ENCODE data around the gene TEN1. TPM values are rescaled to one million over a fixed set of nuclear protein-coding genes. Genes with fewer than 3 reads are reported as not detected.
"Not testable (repeated sequence)": the region's sequence is repeated elsewhere in the genome, so short reads cannot be mapped to it uniquely, and the experiment has no call there.

Gene TEN1, protein sequence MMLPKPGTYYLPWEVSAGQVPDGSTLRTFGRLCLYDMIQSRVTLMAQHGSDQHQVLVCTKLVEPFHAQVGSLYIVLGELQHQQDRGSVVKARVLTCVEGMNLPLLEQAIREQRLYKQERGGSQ
- total RNA-seq: 7.6 TPM
- long read RNA-seq, transcript TEN1-201 (4 exons, 994 nt): major isoform, 7 of 7 reads
- long read RNA-seq, partial matches to known transcripts: 0 of 7 reads
- long read RNA-seq, other reads (novel, unspliced or antisense): 0 of 7 reads

DNA sequence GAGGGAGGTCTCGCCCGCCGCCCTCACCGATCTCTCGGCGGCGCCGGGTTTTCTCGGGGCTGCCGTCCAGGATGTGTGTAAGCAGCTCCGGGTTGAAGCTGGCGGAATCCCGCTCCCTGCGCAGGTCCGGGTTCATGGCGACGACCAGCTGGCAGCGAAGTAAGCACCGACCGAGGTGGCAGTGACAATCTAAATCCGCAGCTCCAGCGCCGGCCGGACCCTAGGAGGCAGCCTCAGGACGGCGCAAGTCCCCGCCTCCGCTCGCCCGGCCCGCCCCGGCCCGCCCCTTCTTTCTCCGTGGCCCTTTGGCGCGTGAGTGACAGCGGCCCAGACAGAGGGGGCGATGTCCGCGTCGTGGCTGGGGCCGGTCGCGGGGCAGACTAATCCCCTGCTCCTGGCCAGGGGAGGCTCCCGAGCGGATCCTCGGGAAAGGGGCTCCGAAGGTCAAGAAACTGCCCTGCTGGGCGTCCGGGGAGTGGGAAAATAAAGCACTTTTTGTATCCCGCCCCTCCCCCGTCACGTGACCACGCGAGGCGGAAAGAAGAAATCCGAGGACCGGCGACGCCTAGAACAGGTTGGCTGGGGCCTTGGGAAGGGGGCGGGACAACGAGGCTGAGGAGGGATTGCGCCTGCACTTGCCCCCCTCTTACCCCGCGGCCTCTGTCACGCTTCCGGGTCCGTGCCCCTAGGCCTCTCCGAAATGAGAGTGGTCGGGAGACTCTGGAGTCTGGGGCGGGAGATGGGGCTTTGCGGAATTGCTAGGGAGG is at the start of gene TEN1, which contains the start of gene ACOX1:
TSS of gene TEN1 (plus strand) at position 303 of the 767 bp plus-strand sequence. CDS start 6,953 bp downstream, outside the sequence.
TSS of gene ACOX1 (minus strand) at position 229 of the 767 bp plus-strand sequence. CDS start at position 136, 93 bp downstream.
- intact Hi-C loops (cut with DNase I): loop anchor here (5.0 kb wide), 1 partner anchor 197 kb away; the partner anchor contains the start of gene UNK
- ATAC-seq (ENCODE audit: poor library complexity): peak; percentile 97
- peak; percentile 99 for DNase-seq

DNA sequence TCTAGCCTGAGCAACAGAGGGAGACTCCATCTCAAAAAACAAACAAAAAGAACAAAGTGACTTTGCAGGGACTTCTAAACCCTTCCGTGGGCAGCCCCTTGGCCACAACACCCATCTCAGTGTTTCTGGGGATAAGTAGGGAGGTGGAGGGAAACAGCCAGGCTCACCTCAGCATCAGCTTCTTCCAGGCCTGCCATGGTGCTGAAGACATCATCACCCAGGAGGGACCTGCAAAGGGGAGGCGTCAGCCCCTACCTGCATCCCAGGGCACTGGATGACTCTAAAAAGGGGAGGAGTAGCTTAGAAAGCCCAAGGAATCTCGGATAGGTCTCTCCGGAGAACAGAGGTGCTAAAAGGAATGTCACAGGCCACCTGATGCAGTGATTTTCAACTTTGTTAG is 48.0 kb upstream of the TEN1 start:
- intact Hi-C loops (cut with DNase I): no loop called here
- ATAC-seq (ENCODE audit: poor library complexity) (no peak), DNase-seq (no peak)

DNA sequence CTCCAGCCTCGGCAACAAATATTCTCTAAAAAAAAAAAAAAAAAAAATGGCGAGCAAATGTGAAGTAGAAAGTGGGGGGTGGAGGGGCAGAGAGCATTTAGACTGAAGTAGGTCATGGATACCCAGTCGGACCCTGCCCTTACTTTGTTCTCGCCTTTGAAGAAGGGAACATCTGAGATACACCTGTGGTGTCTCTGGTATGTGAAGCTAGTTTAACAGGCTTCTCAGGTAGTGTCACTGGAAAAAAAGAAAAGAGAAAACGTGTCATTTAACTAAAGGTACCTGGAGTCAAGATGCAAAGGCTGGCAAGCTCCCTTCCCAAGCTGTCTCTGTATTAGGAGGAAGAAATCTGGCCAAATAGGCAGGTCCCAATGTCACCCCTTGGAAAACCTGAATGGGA is 46.2 kb upstream of the TEN1 start:
- no peak for ATAC-seq (ENCODE audit: poor library complexity)
- no peak for DNase-seq
- intact Hi-C loops (cut with DNase I): no loop called here

DNA sequence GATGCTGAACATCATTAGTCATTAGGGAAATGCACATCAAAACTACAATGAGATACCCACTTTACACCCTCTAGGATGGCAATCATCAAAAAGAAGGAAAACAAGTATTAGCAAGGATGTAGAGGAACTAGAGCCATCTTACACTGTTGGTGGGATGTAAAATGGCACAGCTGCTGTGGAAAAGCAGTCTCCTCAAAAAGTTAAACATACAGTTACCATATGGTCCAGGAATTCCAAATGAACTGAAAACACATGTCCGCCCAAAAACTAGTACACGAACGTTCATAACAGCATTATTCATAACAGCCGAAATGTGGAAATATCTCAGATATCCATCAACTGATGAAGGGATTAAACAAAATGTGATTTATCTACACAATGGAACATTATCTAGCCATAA is 45.2 kb upstream of the TEN1 start:
- ATAC-seq (ENCODE audit: poor library complexity) (no peak), DNase-seq (no peak)
- intact Hi-C loops (cut with DNase I): no loop called here

DNA sequence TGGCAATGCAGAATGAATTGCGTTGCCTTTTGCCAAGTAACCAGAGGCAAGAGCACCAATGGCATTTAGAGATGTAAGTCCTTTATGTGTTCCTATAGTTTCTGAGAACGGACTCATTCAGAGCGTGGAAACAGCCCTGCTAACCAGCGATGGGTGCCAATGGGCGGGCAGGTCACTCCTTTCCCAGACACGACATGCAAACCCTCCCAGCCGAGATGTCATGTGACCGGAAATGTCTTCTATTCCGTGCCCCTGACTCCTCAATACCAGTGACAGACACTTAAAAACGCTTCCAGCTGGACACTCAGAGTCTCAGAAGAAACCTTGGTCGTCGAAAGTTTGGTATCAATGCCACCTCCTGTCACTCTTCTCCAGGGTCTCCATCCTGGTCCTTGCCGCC is 41.4 kb upstream of the TEN1 start:
- DNase-seq: no peak
- intact Hi-C loops (cut with DNase I): no loop called here
- no peak for ATAC-seq (ENCODE audit: poor library complexity)

DNA sequence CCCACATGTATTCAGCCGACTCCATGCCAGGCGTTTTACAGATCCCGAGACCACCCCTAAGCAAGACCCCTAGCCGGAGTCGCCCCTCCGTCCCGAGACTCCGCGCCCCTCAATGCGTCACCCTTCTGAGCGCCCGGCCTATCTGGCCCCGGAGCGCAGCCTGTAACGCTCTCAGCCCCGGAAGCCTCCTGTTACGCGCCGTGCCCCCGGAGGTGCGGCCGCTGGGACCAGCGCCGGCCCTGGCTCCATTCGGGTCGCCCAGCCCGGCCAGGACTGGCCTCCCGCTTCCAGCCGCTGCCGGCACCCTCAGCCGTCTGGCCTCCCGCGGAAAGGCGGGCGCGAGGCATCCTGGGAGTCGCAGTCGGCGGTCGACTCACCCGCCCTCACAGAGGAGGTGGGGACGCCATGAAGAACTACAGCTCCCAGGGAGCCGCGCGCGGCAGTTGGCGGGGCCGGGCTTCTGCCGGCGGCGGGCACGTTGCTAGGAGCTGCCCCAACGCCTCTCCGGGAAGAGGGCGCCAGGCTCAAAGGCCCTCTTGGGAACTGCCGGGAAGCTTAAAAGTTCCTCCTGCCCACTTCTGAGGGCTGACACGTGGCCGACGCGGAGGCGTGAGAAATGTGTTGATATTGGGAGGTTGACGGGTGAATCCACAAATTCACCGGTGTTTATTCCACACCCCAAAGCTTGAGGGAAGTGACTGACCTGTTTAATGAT is 38.2 kb upstream of the TEN1 start, which contains the start of gene FBF1:
TSS of gene FBF1 (minus strand) at position 316 of the 715 bp plus-strand sequence. CDS start 2,893 bp downstream, outside the sequence.
- DNase-seq (peak; percentile 96), ATAC-seq (ENCODE audit: poor library complexity) (peak; percentile 99)
- intact Hi-C loops (cut with DNase I): no loop called here

DNA sequence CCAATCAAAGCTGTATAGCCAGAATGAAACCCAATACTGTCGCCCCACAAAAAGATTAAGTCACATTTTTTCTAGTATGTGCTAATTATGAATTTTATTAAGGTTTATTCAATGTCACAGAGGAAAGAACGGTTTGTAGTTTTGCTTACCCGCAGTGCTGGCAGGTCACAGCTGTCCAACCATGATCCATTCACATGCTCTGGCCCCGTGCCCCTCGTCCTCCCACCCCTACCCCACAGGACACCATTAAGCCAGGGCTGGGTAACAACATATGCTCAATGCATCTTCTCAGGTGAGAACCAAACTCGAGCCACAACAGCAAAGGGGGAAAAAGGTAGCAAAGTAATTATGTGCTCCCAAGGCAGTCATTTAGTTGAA is 37.6 kb upstream of the TEN1 start:
- intact Hi-C loops (cut with DNase I): no loop called here
- ATAC-seq (ENCODE audit: poor library complexity): peak; percentile 14
- no peak for DNase-seq

DNA sequence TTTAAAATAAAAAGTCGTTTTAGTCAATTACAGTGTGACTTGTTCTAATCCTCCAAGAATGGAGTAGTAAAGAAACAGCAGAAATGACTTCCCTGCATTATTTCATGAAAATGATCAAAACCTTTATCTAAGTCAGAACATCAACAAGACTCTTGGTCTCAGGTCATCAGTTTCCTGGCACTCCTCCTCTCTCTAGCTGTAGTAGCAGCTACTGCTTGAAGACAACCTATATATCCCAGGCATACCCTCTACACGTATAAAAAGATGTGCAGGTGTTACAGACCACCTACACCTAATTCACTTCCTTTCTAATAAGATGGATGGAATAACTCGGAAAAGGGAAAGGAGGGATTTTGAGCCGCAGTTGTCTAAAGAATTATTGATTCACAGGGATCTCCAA is 36.6 kb upstream of the TEN1 start:
- no peak for DNase-seq
- intact Hi-C loops (cut with DNase I): no loop called here

DNA sequence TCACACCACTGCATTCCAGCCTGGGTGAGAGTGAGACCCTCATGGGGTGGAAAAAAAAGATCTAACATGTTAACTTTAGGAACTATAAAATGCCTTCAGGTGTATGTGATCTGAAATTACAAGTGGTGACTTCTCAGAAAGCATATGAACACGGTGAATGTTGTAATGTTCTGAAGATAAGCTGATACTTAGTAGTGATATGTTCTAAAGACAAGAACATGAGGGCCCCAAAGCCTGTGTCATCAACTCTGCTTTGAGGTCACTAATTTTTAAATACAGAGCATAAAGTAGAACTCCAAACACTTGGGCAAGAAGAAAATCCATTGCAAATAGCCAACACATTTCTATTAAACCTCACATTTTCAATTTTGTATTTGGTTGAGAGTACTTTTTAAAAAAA is 35.5 kb upstream of the TEN1 start:
- intact Hi-C loops (cut with DNase I): no loop called here
- DNase-seq (no peak), ATAC-seq (ENCODE audit: poor library complexity) (no peak)

More for the DNA sequence above, 36.6 kb upstream of the TEN1 start:
- ATAC-seq (ENCODE audit: poor library complexity): no peak

DNA sequence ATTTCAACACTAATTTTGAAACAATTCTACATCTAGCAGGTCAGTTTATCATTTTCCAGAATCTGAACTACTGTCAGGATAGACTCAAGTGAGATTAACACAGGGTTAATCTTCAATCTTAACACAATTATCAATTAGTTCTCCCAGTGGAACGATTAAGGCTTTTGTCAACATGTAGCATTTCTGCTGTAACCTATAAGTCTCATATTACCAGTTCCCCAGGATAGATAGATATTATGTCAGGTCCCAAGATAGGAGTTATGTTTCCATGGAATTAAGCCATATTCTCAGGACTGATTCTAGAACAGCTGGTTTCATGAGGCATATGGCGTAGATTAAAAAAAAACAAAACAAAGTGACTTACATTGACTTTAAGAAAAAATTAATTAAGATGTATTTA is 33.8 kb upstream of the TEN1 start:
- intact Hi-C loops (cut with DNase I): no loop called here
- ATAC-seq (ENCODE audit: poor library complexity) (no peak), DNase-seq (no peak)

DNA sequence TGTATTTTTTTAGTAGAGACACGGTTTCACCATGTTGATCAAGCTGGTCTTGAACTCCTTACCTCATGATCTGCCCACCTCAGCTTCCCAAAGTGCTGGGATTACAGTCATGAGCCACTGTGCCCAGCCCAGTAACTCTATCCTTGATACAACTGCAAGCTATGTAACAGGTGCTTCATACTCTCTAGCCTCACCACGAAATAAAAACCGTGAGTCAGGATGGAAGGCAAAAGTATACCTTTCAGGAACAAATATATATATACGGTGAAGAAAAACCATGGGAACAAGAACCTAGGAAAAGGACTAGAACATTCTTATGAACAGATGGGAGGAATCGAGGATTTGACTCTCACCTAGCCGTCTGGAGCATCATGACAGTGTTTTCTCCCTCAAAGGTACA is 28.6 kb upstream of the TEN1 start:
- DNase-seq (no peak), ATAC-seq (ENCODE audit: poor library complexity) (no peak)
- intact Hi-C loops (cut with DNase I): no loop called here

DNA sequence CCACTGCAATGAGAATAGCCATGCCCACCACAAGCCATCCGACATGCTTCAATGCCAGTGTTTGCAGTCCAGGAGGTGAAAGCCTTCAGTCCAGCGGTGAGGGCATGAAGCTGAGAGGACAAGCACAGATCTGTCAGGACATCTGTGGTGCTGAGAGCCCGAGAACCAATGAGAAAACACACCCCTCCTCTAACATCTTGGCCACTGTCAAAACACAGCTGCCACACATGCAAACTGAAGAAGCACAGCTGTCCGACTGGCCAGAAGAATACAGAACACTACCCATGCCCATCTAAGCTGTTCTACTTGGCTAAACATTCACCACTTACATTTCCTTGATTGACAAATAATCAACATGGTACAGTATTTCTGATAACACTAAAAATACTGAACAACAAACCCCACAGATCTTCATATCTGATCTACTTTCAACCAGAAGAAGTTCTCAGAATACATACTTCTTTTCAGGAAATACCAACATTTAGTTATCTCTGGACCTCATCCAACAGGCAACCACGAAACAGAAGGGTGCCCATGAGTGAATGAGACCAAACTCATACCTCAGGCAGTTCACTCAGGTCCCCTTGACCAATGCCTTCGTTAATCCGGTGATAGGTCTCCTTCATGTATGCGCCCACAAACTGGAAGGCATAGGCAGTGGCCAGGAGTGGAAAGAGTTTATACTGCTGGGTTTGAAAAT is 28.0 kb upstream of the TEN1 start:
- no peak for ATAC-seq (ENCODE audit: poor library complexity)
- intact Hi-C loops (cut with DNase I): no loop called here
- DNase-seq: no peak

DNA sequence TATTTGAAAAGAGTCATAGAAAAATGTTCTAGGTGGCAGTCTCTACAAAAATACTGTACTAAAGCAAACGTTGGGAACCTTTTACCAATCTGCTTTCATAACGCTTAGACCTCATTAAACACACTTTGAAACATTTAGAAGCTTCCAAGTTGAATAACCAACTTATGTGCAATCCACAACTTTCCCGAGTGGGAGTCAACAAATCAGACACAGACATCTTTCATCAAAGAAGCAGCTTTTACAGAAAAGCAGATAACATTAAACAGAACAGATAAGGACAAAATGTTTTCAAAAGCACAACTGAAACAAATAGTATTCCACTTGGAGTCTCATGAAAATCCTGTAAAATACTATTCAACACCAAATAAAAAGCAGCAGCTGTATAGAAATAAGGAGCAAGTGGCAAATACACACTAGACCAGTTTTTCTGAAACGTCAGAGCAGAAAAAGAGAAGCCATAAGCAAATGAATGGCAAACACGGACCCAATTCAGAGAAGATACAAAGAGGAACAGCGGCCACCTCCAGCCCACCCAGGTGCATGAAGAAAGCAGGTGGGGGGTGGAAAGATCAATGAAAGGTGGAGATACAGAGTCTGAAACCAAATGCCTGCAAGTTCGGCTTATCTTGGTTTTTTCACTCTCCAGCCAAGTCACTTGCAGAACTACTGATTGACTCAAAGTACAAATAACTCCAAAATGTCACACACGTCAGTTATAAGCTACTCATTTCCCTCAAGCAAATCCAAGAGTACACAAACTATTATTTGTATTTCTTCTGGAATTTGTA is 19.8 kb upstream of the TEN1 start:
- ATAC-seq (ENCODE audit: poor library complexity) (peak; percentile 69), DNase-seq (no peak)
- intact Hi-C loops (cut with DNase I): no loop called here

DNA sequence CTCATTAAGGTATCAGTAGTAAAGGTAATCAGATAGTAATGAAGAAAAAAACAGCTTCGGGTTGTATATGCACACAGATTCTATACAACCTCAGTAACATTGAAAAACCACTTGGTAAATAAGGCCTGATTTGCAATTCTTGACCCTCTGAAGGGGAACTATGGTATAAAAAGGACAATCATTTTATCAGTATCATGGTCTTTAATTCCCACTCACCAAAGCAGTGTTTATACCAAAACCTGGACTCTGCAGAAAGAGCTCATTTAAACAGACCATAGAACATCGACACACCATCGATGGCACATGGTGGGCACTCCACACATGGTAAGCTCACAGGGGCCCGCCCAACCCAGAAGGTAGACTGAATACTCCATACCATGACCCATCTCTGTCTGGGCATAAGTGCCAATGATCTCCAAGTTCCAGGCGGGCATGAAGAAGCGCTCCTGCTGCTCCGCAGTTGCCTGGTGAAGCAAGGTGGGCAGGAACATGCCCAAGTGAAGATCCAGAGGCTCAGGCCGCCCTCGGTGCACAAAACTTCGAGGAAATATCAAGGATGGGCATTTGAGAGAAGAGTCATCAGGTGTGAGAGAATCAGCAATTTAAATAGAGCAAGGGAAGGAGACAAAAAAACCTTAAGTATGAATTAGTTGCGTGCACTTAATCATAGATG is 19.1 kb upstream of the TEN1 start:
- DNase-seq (no peak), ATAC-seq (ENCODE audit: poor library complexity) (no peak)
- intact Hi-C loops (cut with DNase I): no loop called here

DNA sequence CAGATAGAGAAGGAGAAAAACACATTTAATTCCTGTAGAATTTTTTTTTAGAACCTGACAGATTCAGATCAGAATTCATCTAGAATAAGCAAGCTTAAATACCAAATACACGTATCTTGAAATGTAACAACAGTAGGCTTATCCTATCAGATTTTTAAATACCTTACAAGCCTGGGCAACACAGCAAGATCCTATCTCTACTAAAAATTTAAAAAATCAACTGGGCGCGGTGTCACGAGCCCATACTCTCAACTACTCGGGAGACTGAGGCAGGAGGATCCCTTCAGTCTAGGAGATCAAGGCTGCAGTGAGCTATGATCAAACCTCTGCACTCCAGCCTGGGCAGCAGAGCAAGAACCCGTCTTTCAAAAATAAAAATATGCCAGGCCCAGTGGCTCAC is 13.6 kb upstream of the TEN1 start:
- ATAC-seq (ENCODE audit: poor library complexity): no peak

DNA sequence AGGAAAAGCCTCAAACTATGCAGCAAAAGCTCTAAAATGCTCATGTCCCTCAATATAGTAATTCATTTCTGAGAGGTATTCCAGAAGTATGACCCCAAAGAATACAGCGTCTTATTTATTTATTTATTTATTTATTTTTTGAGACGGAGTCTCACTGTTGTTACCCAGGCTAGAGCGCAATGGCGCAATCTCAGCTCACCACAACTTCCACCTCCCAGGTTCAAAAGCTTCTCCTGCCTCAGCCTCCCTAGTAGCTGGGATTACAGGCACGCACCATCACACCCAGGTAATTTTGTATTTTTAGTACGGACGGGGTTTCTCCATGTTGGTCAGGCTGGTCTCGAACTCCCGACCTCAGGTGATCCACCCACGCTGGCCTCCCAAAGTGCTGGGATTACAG is 10.0 kb upstream of the TEN1 start:
- DNase-seq; ATAC-seq (ENCODE audit: poor library complexity); intact Hi-C loops (cut with DNase I): not testable (repeated sequence)

More for the DNA sequence above, 13.6 kb upstream of the TEN1 start:
- intact Hi-C loops (cut with DNase I): no loop called here
- DNase-seq: no peak

DNA sequence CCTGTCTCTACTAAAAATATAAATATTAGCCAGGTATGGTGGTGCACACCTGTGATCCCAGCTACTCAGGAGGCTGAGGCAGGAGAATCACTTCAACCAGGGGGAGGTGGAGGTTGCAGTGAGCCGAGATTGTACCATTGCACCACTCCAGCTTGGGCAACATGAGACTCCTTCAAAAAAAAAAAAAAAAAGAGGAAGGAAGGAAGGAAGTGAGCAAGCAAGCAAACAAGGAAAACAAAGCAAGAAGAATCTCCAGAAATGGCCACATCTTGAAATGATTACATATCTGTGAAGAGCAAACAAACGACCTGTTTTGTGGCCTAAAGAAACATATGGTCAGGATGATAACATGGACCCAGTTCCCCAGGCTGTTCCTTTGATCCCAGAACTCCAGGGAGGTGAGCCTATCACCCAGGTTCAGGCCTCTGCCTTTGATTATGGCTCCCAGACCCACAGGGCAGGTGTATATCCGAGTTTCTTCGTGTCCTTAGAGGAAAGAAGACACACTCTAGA is 9.0 kb upstream of the TEN1 start:
- intact Hi-C loops (cut with DNase I): no loop called here
- peak; percentile 19 for ATAC-seq (ENCODE audit: poor library complexity)
- no peak for DNase-seq
